ENCODE results near the gene ZNF227.
"Not testable (repeated sequence)": the region's sequence is repeated elsewhere in the genome, so short reads cannot be mapped to it uniquely, and the experiment has no call there.

ZNF227 gene
- 4.0 to 20.5 (median 12.5) reads per million in 18 experiments for total RNA-seq

GRCh38 chr19:44212250-44212865 is at the start of gene ZNF227:
ZNF227 (plus strand) TSS chr19:44212532; CDS start chr19:44217793, 5,261 bp downstream.
- peak; percentile 74 to 80 for DNase-seq

GRCh38 chr19:44163789-44164188 is 48.5 kb upstream of the ZNF227 start:
- DNase-seq: no peak

- DNase-seq: peak in 1 of 2 donors; percentile 0
Measured at GRCh38 chr19:44164327-44164672, 48.0 kb upstream of the ZNF227 start.

- DNase-seq: peak; percentile 97 to 98
Measured at GRCh38 chr19:44164673-44165512, 47.4 kb upstream of the ZNF227 start, which contains the start of gene ZNF226. ZNF226 (plus strand) TSS chr19:44165100; CDS start chr19:44170081, 4,981 bp downstream.

- DNase-seq: not testable (repeated sequence)
Measured at GRCh38 chr19:44170660-44171059, 41.7 kb upstream of the ZNF227 start.

GRCh38 chr19:44176590-44176989 is 35.7 kb upstream of the ZNF227 start:
- no peak for DNase-seq

- DNase-seq: no peak
Measured at GRCh38 chr19:44180968-44181367, 31.4 kb upstream of the ZNF227 start.

- DNase-seq: no peak
Measured at GRCh38 chr19:44182145-44182544, 30.2 kb upstream of the ZNF227 start.

- no peak for DNase-seq
Measured at GRCh38 chr19:44190020-44190419, 22.3 kb upstream of the ZNF227 start.

- DNase-seq: no peak
Measured at GRCh38 chr19:44192127-44192526, 20.2 kb upstream of the ZNF227 start.

- no peak for DNase-seq
Measured at GRCh38 chr19:44196772-44197171, 15.6 kb upstream of the ZNF227 start.

- no peak for DNase-seq
Measured at GRCh38 chr19:44202470-44202869, 9.9 kb upstream of the ZNF227 start.

GRCh38 chr19:44202974-44203373 is 9.4 kb upstream of the ZNF227 start:
- DNase-seq: no peak

- DNase-seq: not testable (repeated sequence)
Measured at GRCh38 chr19:44203877-44204276, 8.5 kb upstream of the ZNF227 start.

- no peak for DNase-seq
Measured at GRCh38 chr19:44204772-44205171, 7.6 kb upstream of the ZNF227 start.

- peak; percentile 95 to 97 for DNase-seq
Measured at GRCh38 chr19:44207126-44207803, 5.1 kb upstream of the ZNF227 start.

- DNase-seq: peak in 1 of 2 donors; percentile 10
Measured at GRCh38 chr19:44212866-44213346, 574 bp downstream of the ZNF227 start.

- not testable (repeated sequence) for DNase-seq
Measured at GRCh38 chr19:44219926-44220325, 7.6 kb downstream of the ZNF227 start.

- DNase-seq: not testable (repeated sequence)
Measured at GRCh38 chr19:44220761-44221160, 8.4 kb downstream of the ZNF227 start.

GRCh38 chr19:44221291-44221690 is 9.0 kb downstream of the ZNF227 start:
- DNase-seq: not testable (repeated sequence)

- no peak for DNase-seq
Measured at GRCh38 chr19:44228318-44228717, 16.0 kb downstream of the ZNF227 start.

GRCh38 chr19:44232867-44233266 is 20.5 kb downstream of the ZNF227 start:
- DNase-seq: no peak

GRCh38 chr19:44236384-44236783 is 24.1 kb downstream of the ZNF227 start:
- DNase-seq: no peak

All from inflammatory macrophage (primary cell).